Fibroblast of mammary gland (primary cell): Measurements from ENCODE around the gene CELA1.

Experiments used
- DNase-seq: peaks from one replicate; pipeline ENCODE4 v3.0.0-alpha.2; 2010; ENCODE audit warnings: low read depth
- H3K4me3 ChIP-seq: 2 replicates; pipeline ENCODE4 v1.5.1; 2011; ENCODE audit warnings: low read depth, mild to moderate bottlenecking, low read length, moderate library complexity; ENCODE audit not compliant: control insufficient read depth
- TF ChIP-seq, protein P1 (sequence below): conservative IDR thresholded peaks from 2 replicates; pipeline ENCODE4 v1.5.1; 2011; ENCODE audit warnings: low read depth, low read length, inconsistent platforms; ENCODE audit not compliant: control insufficient read depth, insufficient read depth

CELA1 gene

DNA sequence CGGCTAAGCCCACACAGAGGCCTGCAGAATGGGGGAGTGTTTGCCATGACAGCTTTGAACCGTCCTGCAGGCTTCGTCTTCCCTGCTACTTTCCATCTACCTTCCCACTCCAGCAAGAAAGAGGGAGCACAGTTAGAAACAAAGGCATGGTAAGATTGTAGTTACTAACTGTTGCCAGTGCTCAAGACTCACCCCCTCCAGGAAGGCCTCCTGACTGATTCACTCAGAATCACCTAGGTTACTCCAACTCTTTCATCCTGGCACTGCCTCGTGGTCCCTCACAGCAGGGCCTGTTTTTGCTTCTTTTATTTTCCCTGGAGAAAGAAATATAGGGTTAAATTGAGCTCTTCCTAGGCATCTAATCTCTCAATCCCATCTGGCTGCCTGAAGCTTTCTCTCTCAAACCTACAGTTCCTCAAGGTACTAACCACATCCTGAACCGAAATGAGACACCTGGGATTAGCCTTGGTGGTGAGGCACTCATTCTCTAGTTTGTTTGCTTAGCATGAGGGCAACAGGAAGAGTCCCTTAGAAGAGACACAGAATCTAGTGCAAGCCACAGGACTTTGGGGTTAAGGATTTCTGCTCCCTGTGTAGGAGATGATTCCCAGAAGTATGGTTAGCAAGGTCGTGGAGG, 36.9 kb upstream of the CELA1 start:
- TF ChIP-seq, protein P1, sequence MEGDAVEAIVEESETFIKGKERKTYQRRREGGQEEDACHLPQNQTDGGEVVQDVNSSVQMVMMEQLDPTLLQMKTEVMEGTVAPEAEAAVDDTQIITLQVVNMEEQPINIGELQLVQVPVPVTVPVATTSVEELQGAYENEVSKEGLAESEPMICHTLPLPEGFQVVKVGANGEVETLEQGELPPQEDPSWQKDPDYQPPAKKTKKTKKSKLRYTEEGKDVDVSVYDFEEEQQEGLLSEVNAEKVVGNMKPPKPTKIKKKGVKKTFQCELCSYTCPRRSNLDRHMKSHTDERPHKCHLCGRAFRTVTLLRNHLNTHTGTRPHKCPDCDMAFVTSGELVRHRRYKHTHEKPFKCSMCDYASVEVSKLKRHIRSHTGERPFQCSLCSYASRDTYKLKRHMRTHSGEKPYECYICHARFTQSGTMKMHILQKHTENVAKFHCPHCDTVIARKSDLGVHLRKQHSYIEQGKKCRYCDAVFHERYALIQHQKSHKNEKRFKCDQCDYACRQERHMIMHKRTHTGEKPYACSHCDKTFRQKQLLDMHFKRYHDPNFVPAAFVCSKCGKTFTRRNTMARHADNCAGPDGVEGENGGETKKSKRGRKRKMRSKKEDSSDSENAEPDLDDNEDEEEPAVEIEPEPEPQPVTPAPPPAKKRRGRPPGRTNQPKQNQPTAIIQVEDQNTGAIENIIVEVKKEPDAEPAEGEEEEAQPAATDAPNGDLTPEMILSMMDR = no peak
- H3K4me3 ChIP-seq = no peak overlapping the region
- no peak for DNase-seq

DNA sequence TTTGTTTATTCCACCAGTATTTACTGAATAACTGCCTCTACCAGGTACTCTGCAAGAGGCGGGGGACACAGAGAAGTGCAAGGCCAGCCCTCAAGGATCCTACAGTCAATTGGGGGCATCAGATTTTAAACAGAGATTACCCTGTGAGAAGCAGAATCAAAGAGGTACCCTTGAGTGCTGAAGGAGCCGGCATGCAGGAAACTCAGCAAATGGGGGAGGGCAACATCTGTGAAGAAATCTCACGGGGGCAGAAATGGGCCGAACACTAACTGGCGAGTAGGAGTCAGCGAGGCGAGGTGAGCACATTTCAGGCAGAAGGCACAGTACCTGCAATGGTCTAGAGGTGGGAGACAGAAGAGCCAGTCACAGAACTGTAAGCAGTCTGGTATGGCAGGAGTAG, 35.7 kb upstream of the CELA1 start:
- TF ChIP-seq, protein P1 = no peak
- H3K4me3 ChIP-seq = no peak overlapping the region
- no peak for DNase-seq

DNA sequence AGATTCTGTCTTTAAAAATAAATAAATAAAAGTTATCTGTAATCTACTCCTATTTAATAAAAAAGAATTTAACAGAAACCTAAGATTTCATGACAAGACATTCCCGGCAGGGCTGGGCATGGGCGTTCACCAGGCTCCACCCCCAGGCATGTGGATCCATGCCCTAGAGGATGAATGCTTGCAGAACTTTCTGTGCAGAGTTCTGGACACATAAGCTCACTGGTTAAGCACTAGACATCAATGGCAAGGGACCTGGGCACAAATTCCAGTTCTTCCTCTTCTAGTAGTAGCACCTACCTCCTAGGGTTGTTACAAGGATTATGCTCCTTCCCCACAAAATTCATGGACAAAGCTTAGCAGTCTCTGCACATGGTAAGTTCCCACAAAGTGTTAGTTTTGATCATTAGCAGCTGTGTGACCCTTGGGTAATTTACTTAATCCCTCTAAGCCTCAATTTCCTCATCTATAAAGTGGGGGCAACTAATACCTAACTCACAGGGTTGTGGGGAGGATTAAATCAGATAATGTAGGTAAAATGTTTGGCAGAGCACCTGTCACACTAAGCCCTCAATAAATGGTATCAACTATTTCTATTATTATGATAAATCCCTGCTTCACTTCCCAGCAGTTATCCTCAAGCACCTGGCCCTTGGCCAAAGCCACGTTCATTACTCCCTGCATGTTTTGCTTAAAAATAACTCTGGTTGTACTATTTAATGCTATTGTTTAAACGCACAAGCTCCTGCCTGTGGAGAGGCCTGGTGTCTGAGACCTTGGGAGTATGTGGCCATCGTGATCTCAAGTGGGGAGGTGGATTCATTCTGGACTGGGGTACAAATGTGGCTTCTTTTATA, 35.0 kb upstream of the CELA1 start:
- H3K4me3 ChIP-seq = no peak overlapping the region
- DNase-seq = peak; percentile 26
- TF ChIP-seq, protein P1 = no peak

DNA sequence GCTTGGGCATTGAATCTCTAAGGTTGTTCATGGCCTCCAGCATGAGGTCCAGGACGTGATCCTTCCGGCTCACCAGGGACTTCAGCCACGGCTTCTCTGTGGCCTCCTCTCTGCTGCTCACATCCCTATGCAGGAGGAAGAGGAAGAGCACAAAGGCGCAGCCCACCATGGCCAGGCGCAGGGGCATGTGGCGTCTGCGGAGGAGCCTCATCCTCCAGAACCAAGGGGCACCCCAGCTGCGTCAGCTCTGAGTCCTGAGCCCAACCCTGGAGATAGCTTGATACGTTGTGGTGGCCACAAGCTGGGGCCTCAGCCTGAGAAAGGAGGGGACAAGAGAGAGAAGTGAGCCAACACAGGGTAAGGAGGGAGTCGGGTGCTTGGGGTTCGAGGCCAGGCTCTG, 33.1 kb upstream of the CELA1 start:
- TF ChIP-seq, protein P1 = no peak
- no peak overlapping the region for H3K4me3 ChIP-seq
- no peak for DNase-seq

DNA sequence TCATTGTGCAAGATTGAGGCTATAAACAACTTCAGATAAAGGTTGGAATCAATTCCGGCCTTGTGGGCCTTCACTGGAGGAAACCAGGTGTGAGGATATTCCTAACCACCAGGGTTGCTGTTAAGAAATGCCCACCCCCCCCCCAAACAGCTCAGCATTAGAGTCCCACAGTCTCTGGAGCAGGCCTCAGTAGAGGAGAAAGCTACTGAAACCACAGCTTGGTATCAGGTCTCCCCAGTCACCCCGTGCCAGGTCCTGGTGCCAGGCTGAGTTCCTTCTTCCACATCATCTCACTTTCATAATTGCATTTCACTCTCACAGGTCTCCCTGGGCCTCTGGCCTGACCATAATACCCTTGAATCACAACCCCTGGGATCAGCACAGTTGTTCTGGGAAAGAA, 32.3 kb upstream of the CELA1 start:
- TF ChIP-seq, protein P1 = no peak
- DNase-seq = no peak
- H3K4me3 ChIP-seq = no peak overlapping the region

DNA sequence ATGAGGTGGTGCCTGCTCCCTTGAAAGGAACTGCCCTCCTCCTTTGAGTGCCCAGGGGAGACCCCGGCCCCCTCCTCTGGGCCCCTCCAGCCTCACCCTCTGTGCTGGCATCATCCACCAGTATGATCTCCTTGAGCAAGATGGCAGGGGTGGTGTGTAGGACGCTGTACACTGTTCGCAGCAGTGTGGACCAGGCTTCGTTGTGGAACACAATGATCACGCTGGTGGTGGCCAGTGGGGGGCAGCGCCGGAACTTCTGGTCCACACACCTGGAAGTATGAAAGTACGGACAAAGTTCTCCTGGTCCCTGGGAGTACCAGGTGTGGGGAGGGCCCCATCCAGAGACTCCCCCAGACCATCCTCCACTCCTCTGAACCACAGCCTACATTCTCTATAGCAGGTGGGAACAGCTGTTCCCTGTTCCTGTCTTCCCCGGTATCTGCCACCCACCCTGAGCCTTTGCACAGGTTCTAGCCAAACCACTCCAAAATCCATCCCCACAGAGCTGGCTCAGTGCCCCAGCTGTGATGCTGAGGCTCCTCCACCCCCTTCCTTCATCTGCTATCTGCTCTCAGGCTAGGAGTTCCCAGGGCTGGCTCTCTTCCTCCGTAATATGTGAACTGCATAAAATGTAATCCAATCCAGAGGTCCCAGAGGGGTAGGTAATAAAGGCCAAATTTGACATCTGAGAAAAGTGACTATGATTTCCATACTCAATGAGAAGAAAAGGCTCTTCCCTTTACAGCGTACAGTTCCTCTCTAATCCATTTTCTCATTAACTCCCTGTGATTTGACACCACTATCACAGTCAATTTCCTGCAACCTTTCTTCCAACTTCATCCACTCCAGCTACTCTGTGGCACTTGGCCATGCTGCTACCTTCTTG, 30.9 kb upstream of the CELA1 start:
- no peak overlapping the region for H3K4me3 ChIP-seq
- TF ChIP-seq, protein P1 = no peak
- DNase-seq = peak; percentile 14
